ENCODE data around the gene ALAS1.

Gene ALAS1

DNA sequence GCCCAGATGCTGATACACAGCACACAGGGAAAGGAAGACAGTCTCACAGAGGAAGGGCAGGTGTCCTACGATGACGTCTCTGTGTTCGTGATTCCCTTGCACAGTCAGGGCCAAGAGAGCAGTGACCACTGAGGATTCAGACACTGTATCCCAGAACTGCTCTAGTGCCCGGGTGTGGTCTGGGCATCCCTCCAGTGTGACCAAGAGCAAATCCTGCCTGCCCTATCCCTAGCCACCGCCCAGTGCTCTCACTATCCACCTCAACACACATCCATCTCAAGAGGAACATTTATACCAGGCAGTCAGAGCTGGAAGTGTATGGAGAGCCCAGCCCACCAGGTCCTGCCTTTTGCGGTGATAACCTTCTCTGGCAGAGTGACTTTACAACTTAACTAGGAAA, 51.7 kb downstream of the ALAS1 start:
- DNase-seq (ENCODE audit: low read depth): no peak

DNA sequence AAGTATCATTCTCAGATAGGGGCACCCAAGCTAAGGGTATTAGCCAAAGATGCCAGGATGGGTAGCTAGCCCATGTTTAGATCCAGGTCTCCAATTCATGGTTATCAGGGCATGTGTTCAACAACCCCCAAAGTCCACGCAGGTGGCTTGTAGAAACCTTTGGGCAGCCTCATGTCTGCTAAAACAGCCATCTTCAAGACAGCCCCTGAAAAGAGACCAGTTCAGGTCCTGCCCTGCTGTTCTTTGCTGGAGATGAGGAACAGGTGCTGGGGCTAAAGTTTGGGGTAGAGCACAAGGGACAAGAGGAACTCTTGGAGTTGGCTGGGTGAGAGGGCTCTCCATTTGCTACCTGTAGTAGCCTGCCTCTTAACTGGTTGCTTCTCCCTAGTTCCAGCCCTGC, 52.2 kb downstream of the ALAS1 start:
- no peak for DNase-seq (ENCODE audit: low read depth)

DNA sequence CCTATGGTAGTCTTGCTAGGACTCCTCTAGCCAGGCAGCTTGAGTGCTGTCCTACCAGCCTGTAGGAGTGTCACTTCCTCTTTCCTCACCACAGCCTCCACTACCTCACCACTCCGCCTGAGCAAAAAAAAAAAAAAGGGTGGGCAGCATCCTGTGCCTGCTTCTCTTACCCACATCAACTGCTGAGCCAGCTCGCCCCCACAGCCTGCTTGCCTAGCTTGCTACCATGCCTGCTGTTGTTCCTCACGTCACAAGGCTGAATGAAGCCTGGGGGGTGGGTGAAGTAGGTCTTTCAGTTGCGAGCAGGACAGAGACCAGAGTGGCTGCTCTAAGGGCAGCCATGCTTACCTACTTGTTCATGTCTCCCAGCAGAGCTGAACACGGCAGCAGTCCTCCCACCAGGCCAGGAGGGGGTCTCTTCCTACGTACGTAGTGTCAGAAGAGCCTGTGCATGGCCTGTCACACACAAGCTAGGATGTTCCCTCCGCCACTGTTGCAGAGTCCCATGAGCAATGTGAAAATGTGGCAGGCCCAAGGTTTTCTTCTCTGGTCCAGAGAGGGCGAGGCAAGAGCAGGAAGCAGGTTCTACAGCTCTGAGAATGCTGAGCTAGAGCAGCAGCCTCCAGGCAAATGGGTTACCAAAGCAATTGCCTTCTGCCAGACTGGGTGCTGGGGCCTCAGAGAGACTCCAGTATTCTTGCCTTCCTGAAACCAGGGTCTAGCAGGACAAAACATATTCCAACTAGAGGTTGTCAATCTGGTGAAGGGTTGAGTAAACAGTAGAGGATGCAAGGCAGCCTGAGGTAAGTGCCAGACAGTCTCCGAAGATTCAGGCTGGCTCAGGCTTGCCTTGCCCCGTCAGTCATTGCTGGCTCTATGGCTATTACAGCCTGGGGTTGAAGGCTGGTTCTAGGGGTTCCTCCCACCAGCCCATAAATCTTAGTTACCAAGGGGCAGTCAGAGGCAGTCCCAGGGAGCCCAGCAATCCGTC, 55.6 kb downstream of the ALAS1 start:
- no peak for DNase-seq (ENCODE audit: low read depth)

DNA sequence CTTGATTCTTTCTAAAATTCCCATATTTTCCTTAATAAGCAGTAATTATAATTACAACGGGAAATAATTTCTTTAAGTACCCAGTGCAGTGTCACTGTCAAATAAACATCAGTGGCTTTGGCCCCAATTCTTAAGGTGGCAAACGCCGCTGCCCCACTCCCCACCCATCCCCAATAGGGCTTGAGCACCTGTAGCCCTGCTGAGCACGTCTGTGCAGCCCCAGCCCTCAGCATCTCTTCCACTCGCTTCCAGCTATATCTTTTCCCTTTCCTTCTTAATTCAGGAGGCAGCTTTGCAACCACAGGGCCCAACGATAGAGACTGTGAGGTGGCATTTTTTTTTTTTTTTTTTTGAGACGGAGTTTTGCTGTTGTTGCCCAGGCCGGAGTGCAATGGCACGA, 56.6 kb downstream of the ALAS1 start:
- DNase-seq (ENCODE audit: low read depth): no peak

DNA sequence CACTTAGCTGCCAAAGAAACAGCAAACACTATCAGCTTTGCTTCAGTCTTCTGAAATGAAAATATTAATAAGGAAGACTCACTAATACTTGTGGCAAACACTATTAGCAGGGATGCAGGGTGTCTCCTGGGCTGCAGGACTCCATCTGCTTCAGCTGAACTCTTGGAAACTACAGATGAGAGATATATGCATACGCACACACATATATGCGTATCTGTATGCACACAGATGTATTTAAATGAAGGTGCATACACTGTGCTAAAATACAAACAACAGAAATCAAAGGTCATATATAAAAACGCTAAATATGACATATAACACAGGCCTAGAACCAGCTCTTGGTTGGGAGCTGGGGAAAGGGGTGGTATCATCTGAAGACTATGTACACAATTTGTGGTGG, 58.2 kb downstream of the ALAS1 start:
- no peak for DNase-seq (ENCODE audit: low read depth)

DNA sequence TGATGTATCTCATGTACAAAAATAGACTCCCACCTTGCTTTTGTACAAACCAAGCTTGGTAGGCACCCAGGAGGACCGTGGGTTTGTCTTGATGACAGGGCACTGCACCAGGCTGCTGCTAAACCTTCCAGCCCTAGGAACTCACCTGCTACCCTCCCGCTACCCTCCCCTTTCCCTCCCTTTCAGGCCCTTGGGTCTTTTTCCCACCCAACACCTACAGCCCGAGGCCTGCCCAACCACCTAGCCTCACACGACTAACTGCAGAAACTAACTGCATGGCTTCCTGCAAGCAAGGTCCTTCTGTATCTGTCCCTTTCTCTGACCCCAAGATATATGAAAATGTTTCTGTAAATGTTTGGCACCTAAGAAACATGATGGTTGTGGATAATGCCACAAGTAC, 58.7 kb downstream of the ALAS1 start:
- DNase-seq (ENCODE audit: low read depth): no peak

DNA sequence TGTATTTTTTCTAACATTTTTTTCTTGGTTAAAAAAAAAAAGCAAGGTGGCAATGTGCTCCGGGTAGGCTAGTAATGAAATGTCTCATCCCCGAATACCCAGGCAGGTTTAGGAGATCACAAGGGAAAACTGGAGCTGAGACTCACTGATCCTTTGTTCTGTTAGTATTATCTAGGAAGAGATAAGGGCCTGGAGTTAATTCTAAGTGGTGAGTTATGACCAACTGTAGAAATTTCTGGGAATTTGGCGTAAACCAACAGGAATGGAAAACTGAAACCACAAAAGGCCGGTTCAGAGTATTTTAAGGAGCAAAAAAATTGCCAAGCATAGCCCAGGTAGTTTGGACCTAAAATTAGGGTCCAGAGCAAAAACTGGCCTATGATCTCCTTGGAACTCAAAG, 60.0 kb downstream of the ALAS1 start:
- DNase-seq (ENCODE audit: low read depth): no peak

DNA sequence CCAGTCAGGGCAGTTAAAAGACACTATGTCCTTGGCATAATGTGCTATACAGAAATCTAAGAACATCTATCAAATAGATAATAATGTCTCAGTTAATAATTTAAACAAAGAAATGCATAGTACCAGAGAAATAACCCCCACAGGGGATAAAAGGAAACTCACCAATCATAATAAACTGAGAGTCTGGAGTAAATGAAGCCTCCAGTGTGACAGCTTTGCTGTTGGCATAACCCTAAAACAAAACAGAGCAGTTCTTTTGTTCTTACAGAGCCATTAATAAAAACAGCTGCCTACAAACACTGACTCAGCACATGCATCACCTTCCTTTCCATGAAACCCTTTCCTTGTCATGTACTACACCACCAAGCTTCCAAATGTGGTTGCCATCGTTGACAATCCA, 61.1 kb downstream of the ALAS1 start:
- no peak for DNase-seq (ENCODE audit: low read depth)

DNA sequence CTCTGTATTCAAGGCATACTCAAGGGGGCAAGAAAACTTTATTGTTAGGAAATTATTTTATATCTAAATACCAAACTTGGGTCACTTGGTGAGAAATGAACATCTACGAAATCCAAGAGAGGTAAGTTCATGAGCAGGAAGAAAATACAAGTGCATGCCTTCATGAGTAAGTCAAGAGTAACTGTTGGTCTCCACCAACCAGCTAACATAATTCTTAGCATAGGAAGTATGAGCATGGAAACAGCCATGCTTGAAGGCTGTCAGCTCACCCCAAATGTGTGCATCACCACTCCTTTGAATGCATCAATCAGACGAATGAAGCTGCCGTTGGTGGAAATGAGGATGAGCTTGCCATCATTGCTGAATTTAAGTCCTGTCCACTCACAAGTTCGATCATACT, 61.5 kb downstream of the ALAS1 start:
- no peak for DNase-seq (ENCODE audit: low read depth)

DNA sequence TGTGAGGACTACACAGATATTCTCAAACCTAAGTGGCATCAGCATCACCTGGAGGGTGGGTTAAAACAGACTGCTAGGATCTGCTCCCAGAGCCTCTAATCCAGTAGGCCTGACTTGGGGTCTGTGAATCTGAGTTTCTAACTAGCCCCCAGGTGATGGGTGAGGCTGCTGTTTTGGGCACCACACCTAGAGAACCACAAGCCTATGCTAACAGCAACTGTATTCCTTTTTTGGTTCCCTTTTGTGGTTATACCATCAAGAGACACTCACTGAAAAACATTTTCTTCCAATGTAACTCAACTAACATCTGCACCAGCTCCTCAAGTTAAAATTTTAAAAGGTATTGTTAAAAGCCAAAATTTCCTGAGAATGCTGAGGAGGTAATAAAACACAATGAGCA, 64.5 kb downstream of the ALAS1 start:
- no peak for DNase-seq (ENCODE audit: low read depth)

All from stimulated activated CD8-positive, alpha-beta memory T cell treated with anti-CD3 and anti-CD28 coated beads, Interleukin-15, amount 100 ng/mL, for 24 hours (primary cell).